ENCODE measurements around the gene ZNF135.

ZNF135 gene

GRCh38 chr19:58095328-58095727 is 36.2 kb downstream of the ZNF135 start:
- peaks cover 1 to 5% of the 10 kb centered on the region in 2 experiments for H3K36me3 ChIP-seq (ENCODE audit: control insufficient read depth in 1 of 2, insufficient read depth in 2 of 2, low read length in 2 of 2)

GRCh38 chr19:58096884-58097283 is 37.8 kb downstream of the ZNF135 start:
- Histone ChIP-seq H3K4me1 (ENCODE audit: control insufficient read depth in 1 of 2, insufficient read depth in 2 of 2, low read length in 2 of 2) (peaks cover 7 to 8% of the 10 kb centered on the region in 2 experiments), H3K79me2 (ENCODE audit: control insufficient read depth, insufficient read depth, low read length, poor library complexity) (peaks cover 3% of the 10 kb centered on the region), H4K8ac (ENCODE audit: low read depth, low read length) (no peak overlapping the region), H3K9ac (ENCODE audit: low read length) (no peak overlapping the region), H3K4me2 (ENCODE audit: low read length) (peak overlapping the region; percentile 92), H3K9me3 (ENCODE audit: insufficient read depth, low read depth, low read length) (peaks cover 5% of the 10 kb centered on the region), H3K18ac (ENCODE audit: low read length) (no peak overlapping the region), H2BK5ac (ENCODE audit: low read depth, low read length, poor library complexity) (no peak overlapping the region), H3K27me3 (ENCODE audit: insufficient read depth, low read length) (no peaks in the 10 kb centered on the region), H3K79me1 (ENCODE audit: low read length) (peaks cover 9% of the 10 kb centered on the region), H2BK120ac (ENCODE audit: insufficient read depth, low read length, poor library complexity) (no peak overlapping the region), H3K27ac (ENCODE audit: low read depth, low read length) (no peak overlapping the region), H3K23ac (ENCODE audit: low read length) (no peak overlapping the region), H2BK12ac (ENCODE audit: low read length) (no peak overlapping the region), H4K91ac (ENCODE audit: low read depth, low read length) (no peak overlapping the region), H3K4me3 (ENCODE audit: low read depth, low read length) (no peak overlapping the region), H3K4ac (ENCODE audit: low read depth, low read length) (no peak overlapping the region), H3K14ac (ENCODE audit: low read length) (no peak overlapping the region), H2AFZ (ENCODE audit: insufficient read depth, low read length, poor library complexity) (no peak overlapping the region), H3K36me3 (ENCODE audit: control insufficient read depth in 1 of 2, insufficient read depth in 2 of 2, low read length in 2 of 2) (peaks cover 1 to 5% of the 10 kb centered on the region in 2 experiments), H4K12ac (ENCODE audit: low read depth, low read length) (no peak overlapping the region), H2AK5ac (ENCODE audit: low read length) (no peak overlapping the region)
- DNase-seq, result no peak
- no CpG with 5 or more reads among the region's 13 CpGs for WGBS (ENCODE audit: extremely low coverage, insufficient coverage, insufficient read length)

More at GRCh38 chr19:58095328-58095727, 36.2 kb downstream of the ZNF135 start:
- Histone ChIP-seq H3K79me2 (ENCODE audit: control insufficient read depth, insufficient read depth, low read length, poor library complexity) (peaks cover 3% of the 10 kb centered on the region), H2AK5ac (ENCODE audit: low read length) (no peak overlapping the region), H2BK12ac (ENCODE audit: low read length) (no peak overlapping the region), H3K4me3 (ENCODE audit: low read depth, low read length) (no peak overlapping the region), H3K27me3 (ENCODE audit: insufficient read depth, low read length) (no peaks in the 10 kb centered on the region), H3K23ac (ENCODE audit: low read length) (no peak overlapping the region), H3K4me2 (ENCODE audit: low read length) (no peak overlapping the region), H3K79me1 (ENCODE audit: low read length) (peaks cover 9% of the 10 kb centered on the region), H3K4ac (ENCODE audit: low read depth, low read length) (no peak overlapping the region), H3K14ac (ENCODE audit: low read length) (no peak overlapping the region), H4K12ac (ENCODE audit: low read depth, low read length) (no peak overlapping the region), H4K8ac (ENCODE audit: low read depth, low read length) (no peak overlapping the region), H2BK120ac (ENCODE audit: insufficient read depth, low read length, poor library complexity) (no peak overlapping the region), H3K9ac (ENCODE audit: low read length) (no peak overlapping the region), H3K4me1 (ENCODE audit: control insufficient read depth in 1 of 2, insufficient read depth in 2 of 2, low read length in 2 of 2) (peaks cover 7 to 8% of the 10 kb centered on the region in 2 experiments), H3K27ac (ENCODE audit: low read depth, low read length) (no peak overlapping the region), H3K18ac (ENCODE audit: low read length) (peak overlapping the region; percentile 0), H2AFZ (ENCODE audit: insufficient read depth, low read length, poor library complexity) (no peak overlapping the region), H3K9me3 (ENCODE audit: insufficient read depth, low read depth, low read length) (peaks cover 5% of the 10 kb centered on the region), H2BK5ac (ENCODE audit: low read depth, low read length, poor library complexity) (no peak overlapping the region), H4K91ac (ENCODE audit: low read depth, low read length) (no peak overlapping the region)
- DNase-seq, result no peak
- no CpG with 5 or more reads among the region's 10 CpGs for WGBS (ENCODE audit: extremely low coverage, insufficient coverage, insufficient read length)

- Histone ChIP-seq H2BK120ac (ENCODE audit: insufficient read depth, low read length, poor library complexity) (no peak overlapping the region), H3K18ac (ENCODE audit: low read length) (no peak overlapping the region), H2BK5ac (ENCODE audit: low read depth, low read length, poor library complexity) (no peak overlapping the region), H3K14ac (ENCODE audit: low read length) (no peak overlapping the region), H3K23ac (ENCODE audit: low read length) (no peak overlapping the region), H3K9ac (ENCODE audit: low read length) (no peak overlapping the region), H3K4ac (ENCODE audit: low read depth, low read length) (no peak overlapping the region), H3K79me2 (ENCODE audit: control insufficient read depth, insufficient read depth, low read length, poor library complexity) (peaks cover 3% of the 10 kb centered on the region), H4K12ac (ENCODE audit: low read depth, low read length) (no peak overlapping the region), H3K4me1 (ENCODE audit: control insufficient read depth in 1 of 2, insufficient read depth in 2 of 2, low read length in 2 of 2) (peaks cover 7 to 8% of the 10 kb centered on the region in 2 experiments), H3K36me3 (ENCODE audit: control insufficient read depth in 1 of 2, insufficient read depth in 2 of 2, low read length in 2 of 2) (peaks cover 1 to 5% of the 10 kb centered on the region in 2 experiments), H2AFZ (ENCODE audit: insufficient read depth, low read length, poor library complexity) (no peak overlapping the region), H2AK5ac (ENCODE audit: low read length) (no peak overlapping the region), H3K4me2 (ENCODE audit: low read length) (peak overlapping the region; percentile 92), H3K79me1 (ENCODE audit: low read length) (peaks cover 9% of the 10 kb centered on the region), H4K8ac (ENCODE audit: low read depth, low read length) (peak overlapping the region; percentile 8), H3K4me3 (ENCODE audit: low read depth, low read length) (peak overlapping the region; percentile 97), H2BK12ac (ENCODE audit: low read length) (no peak overlapping the region), H3K27ac (ENCODE audit: low read depth, low read length) (no peak overlapping the region), H4K91ac (ENCODE audit: low read depth, low read length) (no peak overlapping the region), H3K27me3 (ENCODE audit: insufficient read depth, low read length) (no peaks in the 10 kb centered on the region), H3K9me3 (ENCODE audit: insufficient read depth, low read depth, low read length) (peaks cover 5% of the 10 kb centered on the region)
- DNase-seq, result no peak
- WGBS (ENCODE audit: extremely low coverage, insufficient coverage, insufficient read length), result no CpG with 5 or more reads among the region's 8 CpGs
Measured at GRCh38 chr19:58097349-58097748, 38.3 kb downstream of the ZNF135 start.

- Histone ChIP-seq H3K9me3 (ENCODE audit: insufficient read depth, low read depth, low read length) (peaks cover 7% of the 10 kb centered on the region), H3K4me1 (ENCODE audit: control insufficient read depth in 1 of 2, insufficient read depth in 2 of 2, low read length in 2 of 2) (peaks cover 7 to 8% of the 10 kb centered on the region in 2 experiments), H3K27ac (ENCODE audit: low read depth, low read length) (peak within 1 kb of the TSS; percentile 55), H3K27me3 (ENCODE audit: insufficient read depth, low read length) (no peaks in the 10 kb centered on the region), H3K4me2 (ENCODE audit: low read length) (peak within 1 kb of the TSS; percentile 92), H3K79me1 (ENCODE audit: low read length) (peaks cover 9% of the 10 kb centered on the region), H3K36me3 (ENCODE audit: control insufficient read depth in 1 of 2, insufficient read depth in 2 of 2, low read length in 2 of 2) (peaks cover under 1 to 5% of the 10 kb centered on the region in 2 experiments), H4K91ac (ENCODE audit: low read depth, low read length) (peak within 1 kb of the TSS; percentile 95), H3K23ac (ENCODE audit: low read length) (no peak within 1 kb of the TSS), H2AFZ (ENCODE audit: insufficient read depth, low read length, poor library complexity) (peak within 1 kb of the TSS; percentile 98), H2BK12ac (ENCODE audit: low read length) (peak within 1 kb of the TSS; percentile 36), H2BK5ac (ENCODE audit: low read depth, low read length, poor library complexity) (peak within 1 kb of the TSS; percentile 77), H3K9ac (ENCODE audit: low read length) (peak within 1 kb of the TSS; percentile 81), H3K79me2 (ENCODE audit: control insufficient read depth, insufficient read depth, low read length, poor library complexity) (peaks cover 3% of the 10 kb centered on the region), H2AK5ac (ENCODE audit: low read length) (peak within 1 kb of the TSS; percentile 50), H3K4ac (ENCODE audit: low read depth, low read length) (peak within 1 kb of the TSS; percentile 86), H3K18ac (ENCODE audit: low read length) (peak within 1 kb of the TSS; percentile 93), H2BK120ac (ENCODE audit: insufficient read depth, low read length, poor library complexity) (peak within 1 kb of the TSS; percentile 47), H3K4me3 (ENCODE audit: low read depth, low read length) (peak within 1 kb of the TSS; percentile 97), H3K14ac (ENCODE audit: low read length) (peak within 1 kb of the TSS; percentile 92), H4K8ac (ENCODE audit: low read depth, low read length) (peak within 1 kb of the TSS; percentile 99), H4K12ac (ENCODE audit: low read depth, low read length) (peak within 1 kb of the TSS; percentile 95)
- no CpG with 5 or more reads among the region's 67 CpGs for WGBS (ENCODE audit: extremely low coverage, insufficient coverage, insufficient read length)
- peak; percentile 98 to 100 for DNase-seq
Measured at GRCh38 chr19:58097781-58098681, 38.9 kb downstream of the ZNF135 start, which contains the start of gene ZSCAN18. ZSCAN18 (minus strand) TSS chr19:58098231; CDS start chr19:58090267, 7,964 bp downstream.

All from trophoblast cell (in vitro differentiated cells and primary cell).